HL-60/S4 (cell line): ENCODE results near the gene DRD2.

Experiments
- in situ Hi-C: fragments of 300-500 bp; cut with MboI; formaldehyde crosslinking; loops from 2 replicates; pipeline ENCODE4 v1.14.3; 2022; ENCODE audit warnings: low sequenced_read_pairs

The DRD2 gene

DNA sequence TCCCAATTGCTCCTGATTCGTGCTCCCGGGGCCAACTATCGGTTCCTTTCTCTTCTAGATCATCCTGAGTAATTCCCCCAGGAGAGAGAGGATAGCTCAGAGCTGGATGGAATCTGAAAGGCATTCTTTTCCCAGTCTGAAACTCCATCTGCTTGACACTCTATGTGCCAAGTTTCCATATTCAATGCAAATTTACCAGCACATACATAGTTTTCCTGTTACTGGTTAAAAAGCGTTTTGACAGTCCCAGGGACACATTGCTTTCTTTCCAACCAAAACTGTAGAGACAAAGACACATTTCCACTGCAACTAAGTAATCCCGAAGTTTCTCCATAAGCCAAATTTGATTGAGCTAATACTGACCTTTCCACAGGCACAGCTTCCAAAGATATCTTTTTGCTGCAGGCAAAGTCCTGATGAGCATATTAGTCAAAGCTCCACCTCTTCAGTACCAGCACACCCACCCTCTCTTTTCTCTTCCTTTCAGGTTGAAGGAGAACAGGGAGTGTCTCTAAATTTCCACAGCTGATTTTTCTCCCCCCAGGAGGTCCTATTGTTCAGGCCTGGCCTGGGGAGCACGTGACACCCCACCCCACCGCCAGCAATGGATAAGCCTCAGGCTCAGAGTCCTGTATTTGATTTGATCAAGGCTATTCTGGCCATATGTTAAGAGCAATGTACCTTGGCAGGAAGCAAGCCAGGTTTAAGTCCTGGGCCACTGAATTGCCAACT is 97.4 kb downstream of the DRD2 start:
- in situ Hi-C loops, result no loop called here

DNA sequence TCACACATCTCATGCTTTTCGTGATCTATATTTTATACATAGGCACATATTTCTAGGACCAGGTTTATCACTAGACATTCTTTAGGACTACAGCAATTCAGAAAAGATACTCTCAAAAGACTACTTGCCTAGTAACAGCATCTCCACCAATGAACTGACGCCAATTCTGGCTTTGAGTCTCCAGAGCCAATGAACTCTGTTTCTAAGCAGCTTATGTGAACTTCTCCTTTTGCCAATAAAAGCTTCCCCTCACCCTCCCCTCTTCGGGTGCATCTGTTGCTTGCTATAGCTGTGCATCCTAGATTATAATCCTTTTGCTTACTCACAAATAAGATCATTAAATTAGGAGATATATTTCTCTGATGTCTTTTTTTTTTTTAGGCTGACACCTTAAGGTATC is 99.0 kb downstream of the DRD2 start:
- in situ Hi-C loops, result no loop called here

DNA sequence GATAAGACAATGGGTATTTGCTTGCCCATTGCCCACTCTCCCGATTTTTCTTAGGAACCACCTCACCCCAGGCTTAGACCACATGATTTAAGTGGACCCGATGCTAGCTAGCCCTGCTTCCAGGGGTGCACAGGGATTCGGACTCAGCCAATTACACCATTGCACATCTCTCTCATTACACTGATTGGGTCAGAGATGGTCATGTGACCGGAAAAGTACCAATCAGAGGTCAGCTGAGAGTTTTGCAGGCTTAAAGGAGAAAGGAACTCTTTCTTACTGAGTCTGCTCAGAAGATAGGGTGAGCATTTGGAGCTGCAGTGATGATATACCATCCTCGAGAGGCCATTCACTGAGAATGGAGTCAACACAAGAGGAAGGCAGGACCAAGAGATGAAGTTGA is 99.8 kb downstream of the DRD2 start:
- in situ Hi-C loops, result no loop called here

DNA sequence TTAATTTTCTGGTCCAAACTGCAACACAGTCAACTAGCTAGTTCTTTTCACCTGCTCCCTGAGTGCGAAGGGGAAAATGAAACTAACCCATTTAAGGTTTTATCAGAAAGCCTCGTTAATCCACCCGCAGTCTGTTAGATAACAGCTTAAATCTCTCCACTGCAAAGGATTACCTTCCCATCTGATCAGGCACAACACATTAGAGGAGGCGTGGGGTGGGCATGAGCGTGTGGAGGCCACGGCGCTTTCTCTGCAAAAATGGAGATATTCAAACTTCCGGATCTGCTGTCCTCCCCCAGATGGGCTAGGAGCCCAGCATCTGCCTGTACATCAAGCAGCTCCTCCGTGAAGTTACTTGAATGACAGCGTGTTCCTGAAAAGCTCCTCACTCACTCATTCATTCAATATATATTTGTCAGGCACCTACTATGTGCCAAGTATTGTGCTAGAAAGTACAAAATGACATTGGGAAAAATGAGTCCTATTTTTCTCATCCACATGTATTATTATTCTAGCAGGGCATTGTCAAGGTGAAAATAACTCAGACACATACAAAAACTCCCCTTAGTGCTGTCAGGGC is 101.1 kb downstream of the DRD2 start:
- in situ Hi-C loops, result no loop called here

DNA sequence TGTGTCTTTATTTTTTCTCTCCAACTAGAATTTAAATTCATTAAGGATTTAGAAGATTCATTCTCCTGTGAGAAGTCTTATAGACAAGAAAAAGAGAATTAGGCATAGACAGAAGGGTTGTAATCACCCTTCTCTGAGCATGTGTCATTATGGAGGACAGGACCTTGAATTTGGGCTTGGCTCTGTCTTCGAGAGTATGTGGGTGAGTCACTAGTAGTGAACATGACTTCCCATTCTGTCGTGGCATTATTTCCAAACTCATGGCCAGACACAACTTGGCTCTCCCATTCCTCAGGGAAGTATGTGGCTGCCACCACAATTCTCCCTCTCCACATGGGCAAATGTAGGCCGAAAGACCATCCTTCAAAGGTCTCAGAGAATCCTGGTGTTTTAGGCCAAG is 101.9 kb downstream of the DRD2 start:
- in situ Hi-C loops, result no loop called here

DNA sequence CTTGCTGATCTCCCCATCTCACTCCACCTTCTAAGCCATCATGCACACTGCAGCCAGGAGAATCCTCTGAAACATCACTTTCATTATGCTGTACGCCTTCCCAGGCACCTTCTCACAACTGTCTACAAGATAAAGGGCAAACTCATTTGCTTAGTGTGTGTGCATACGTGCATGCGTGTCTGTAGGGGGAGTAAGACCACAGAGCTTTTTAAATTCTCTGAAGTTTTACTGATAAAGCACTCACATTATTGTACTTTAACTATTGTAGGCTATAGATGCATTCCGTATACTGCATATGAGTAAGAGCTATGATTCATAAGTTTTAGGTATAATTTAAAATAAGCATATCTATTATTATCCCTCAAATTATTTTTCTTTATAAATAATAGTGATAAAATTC is 102.9 kb downstream of the DRD2 start:
- in situ Hi-C loops, result no loop called here

DNA sequence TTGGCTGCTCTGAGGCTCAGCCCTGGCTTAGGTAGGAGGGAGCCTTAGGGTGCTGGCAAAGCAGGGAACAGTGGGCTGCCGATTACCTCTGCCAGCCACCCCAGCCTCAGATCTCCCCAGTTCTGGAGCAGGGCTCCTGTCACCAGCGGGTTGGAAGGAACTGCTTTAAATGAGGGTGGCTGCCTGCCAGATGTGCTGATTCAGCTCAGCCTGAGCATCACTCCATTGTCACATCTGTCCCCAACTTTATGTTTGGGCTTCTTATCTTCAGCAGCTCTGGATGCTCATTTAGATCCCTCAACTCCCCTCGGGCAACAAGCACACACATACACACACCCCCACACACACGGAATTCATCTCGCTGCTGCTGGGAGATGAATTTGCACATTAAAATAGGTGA is 104.6 kb downstream of the DRD2 start:
- in situ Hi-C loops, result no loop called here

DNA sequence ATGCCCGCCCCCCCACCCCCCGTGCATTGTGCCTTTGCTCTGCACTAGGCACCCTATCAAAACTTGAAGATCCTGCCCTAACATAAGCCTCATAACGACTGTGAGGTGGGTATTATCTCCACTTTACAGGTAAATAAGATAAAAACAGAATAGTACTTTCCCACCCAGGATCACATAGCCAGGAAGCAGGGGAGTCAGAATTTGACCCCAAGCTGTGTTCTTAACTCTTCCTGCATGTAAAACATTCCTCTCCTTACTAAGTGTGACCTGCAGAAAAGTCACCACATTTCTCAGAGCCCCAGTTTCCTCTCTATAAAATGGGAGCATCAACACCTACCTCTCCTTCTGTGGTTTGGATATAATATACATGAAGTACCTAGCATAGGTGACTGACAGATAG is 105.8 kb downstream of the DRD2 start:
- in situ Hi-C loops, result no loop called here

DNA sequence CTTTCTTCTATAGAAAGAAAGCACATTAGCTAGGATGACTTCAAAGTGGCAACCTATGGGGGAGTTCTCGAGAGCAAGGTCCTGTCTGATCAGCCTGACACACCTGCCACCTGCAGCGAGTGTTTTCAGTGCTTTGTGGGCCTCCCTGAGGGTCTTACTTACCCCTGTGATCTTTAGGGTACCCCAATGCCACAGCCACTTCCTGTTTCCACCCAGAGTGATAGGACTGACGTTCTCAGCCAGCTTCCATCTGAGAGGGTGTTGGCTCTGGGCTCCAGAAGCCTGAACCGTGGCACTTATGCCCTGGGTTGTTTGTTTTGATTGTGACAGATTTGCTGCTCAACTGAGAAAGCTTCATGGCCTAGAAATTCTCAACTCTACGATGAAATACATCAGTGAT is 109.3 kb downstream of the DRD2 start:
- in situ Hi-C loops, result no loop called here

DNA sequence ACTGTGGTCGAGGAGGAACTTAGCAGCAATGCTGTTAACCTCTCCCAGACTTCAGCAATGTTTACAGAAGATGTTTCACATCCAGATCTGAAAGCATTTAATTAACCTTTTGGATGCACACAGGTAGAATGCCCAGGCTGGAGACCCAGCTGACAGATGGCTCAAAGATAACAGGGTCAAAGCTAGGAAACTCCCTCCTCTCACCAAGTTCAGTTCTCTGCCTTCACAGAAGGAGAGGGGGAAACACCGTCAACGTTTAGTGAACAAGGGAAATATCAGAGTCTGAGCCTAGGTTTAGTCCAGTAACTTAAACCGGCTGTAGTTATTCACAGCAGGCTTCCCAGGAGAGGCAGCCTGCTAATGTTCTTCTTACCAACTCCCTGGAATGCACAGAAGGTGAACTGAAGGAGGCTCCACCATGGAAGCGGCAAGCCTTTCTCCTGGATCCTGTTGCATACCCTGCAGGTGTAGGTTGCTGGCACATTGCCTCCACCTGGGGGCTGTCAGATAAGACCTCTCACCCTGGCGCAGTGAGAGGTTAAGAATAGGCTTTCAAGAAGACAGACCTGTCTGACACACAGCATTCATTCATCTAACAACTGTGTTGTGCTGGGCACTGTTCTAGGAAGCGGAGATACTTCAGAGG is 111.1 kb downstream of the DRD2 start:
- in situ Hi-C loops, result no loop called here

DNA sequence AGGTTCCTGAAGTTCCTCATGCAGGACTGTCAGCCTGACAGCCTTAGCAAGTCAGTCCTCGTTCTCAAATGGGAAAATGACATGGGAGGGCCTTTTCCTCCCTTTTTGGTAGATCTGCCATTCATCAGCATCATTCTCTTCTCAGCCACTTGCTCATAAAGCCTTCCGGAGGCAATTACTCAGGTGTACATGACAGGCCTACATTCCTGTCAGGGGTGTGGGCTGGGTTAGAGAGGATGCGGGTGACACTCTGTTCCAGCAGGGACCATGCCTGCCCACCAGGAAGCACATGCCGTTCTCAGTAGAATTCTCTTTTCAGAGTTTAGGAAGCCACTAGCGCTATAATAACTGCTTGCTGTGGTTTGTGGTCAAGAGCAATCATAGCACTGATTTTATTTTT is 111.8 kb downstream of the DRD2 start:
- in situ Hi-C loops, result no loop called here
